A549 (cell line): ENCODE data around the gene ACOX1. TPM values are rescaled to one million over a fixed set of nuclear protein-coding genes. Genes with fewer than 3 reads are reported as not detected.

Experiments
- ATAC-seq, 2 experiments: fragments of 200-7000 bp in 1 of 2; fragments of >200 bp in 1 of 2; cut with Nextera tagmentation in 1 of 2; cut with Tn5 transposase in 1 of 2; 3 replicates each; pipeline versions ENCODE4 v1.8.0 to v1.9.1; 2018 to 2020; ENCODE audit warnings: mild to moderate bottlenecking in 1 of 2, moderate library complexity in 1 of 2
- CTCF ChIA-PET: fragments of 300-600 bp; sonication (Branson Sonifier 250); formaldehyde crosslinking; extraction: SDS; loops from one replicate; lab custom pipeline; 2021; ENCODE audit warnings: antibody characterized with exemption, inconsistent platforms; lab: Yijun Ruan, JAX
- POLR2A ChIA-PET: fragments of 350-600 bp; formaldehyde crosslinking; extraction: SDS; loops from one replicate; lab custom pipeline; 2021; ENCODE audit warnings: antibody characterized with exemption, inconsistent platforms; lab: Yijun Ruan, JAX
- DNase-seq, 2 experiments: peaks; one replicate each; pipeline versions ENCODE4 v3.0.0 to v3.0.0-alpha.2; 2011 to 2016; ENCODE audit warnings: low read depth in 1 of 2, low spot score in 1 of 2
- FAIRE-seq: peaks from 2 replicates; lab custom pipeline; 2011; peaks lifted over from hg19 to GRCh38; lab: Jason Lieb, UNC
- H3K27ac ChIP-seq, 2 experiments: fragments of >200 bp; sonication (Bioruptor Twin); formaldehyde crosslinking; 3 replicates each; pipeline ENCODE4 v1.5.1; 2016 to 2017
- H3K4me1 ChIP-seq: fragments of >200 bp; sonication (Bioruptor Twin); formaldehyde crosslinking; 3 replicates; pipeline ENCODE4 v1.6.1; 2016
- H3K4me2 ChIP-seq: fragments of >200 bp; sonication (Bioruptor Twin); formaldehyde crosslinking; 3 replicates; pipeline ENCODE4 v1.6.1; 2016
- H3K4me3 ChIP-seq: fragments of >200 bp; sonication (Bioruptor Twin); formaldehyde crosslinking; 3 replicates; pipeline ENCODE4 v1.5.1; 2016
- H3K9me3 ChIP-seq: fragments of >200 bp; sonication (Bioruptor Twin); formaldehyde crosslinking; 3 replicates; pipeline ENCODE4 v1.6.1; 2016
- CEBPB ChIP-seq, 2 experiments: fragments of >200 bp in 1 of 2; sonication (Bioruptor Twin) in 1 of 2; formaldehyde crosslinking in 1 of 2; IDR thresholded peaks; 2 replicates each; pipeline ENCODE4 v1.6.1; 2012 to 2016
- CHD2 ChIP-seq: fragments of 150-350 bp; IDR thresholded peaks from 2 replicates; pipeline ENCODE4 v1.6.1; 2014; ENCODE audit warnings: low read length; ENCODE audit not compliant: partially characterized antibody
- CHD4 ChIP-seq: fragments of 200-600 bp; sonication (generic); IDR thresholded peaks from 2 replicates; pipeline ENCODE4 v1.6.1; 2016; ENCODE audit warnings: antibody characterized with exemption, mild to moderate bottlenecking, borderline replicate concordance
- CTCF ChIP-seq: fragments of >200 bp; sonication (Bioruptor Twin); formaldehyde crosslinking; IDR thresholded peaks from 3 replicates; pipeline ENCODE4 v1.5.1; 2016
- E2F6 ChIP-seq: IDR thresholded peaks from 2 replicates; pipeline ENCODE4 v1.6.1; 2012; ENCODE audit warnings: low read depth, borderline replicate concordance
- ELK1 ChIP-seq: fragments of 150-350 bp; IDR thresholded peaks from 2 replicates; pipeline ENCODE4 v1.6.1; 2014; ENCODE audit warnings: low read depth, mild to moderate bottlenecking, low read length
- ESRRA ChIP-seq: fragments of 150-350 bp; IDR thresholded peaks from 2 replicates; pipeline ENCODE4 v1.6.1; 2014; ENCODE audit warnings: mild to moderate bottlenecking, low read length, borderline replicate concordance
- FOSB ChIP-seq: fragments of 250-450 bp; sonication (Bioruptor Pico); IDR thresholded peaks from 2 replicates; pipeline ENCODE4 v1.5.0; 2020; ENCODE audit warnings: mild to moderate bottlenecking, moderate library complexity
- FOSL2 ChIP-seq, 2 experiments: fragments of 450-650 bp in 1 of 2; fragments of >200 bp in 1 of 2; sonication (Bioruptor Twin) in 1 of 2; formaldehyde crosslinking; IDR thresholded peaks; 2 replicates each; pipeline versions ENCODE4 v1.5.0 to v1.6.1; 2016 to 2020; ENCODE audit warnings: mild to moderate bottlenecking in 1 of 2, moderate library complexity in 1 of 2
- GATA3 ChIP-seq: IDR thresholded peaks from 2 replicates; pipeline ENCODE4 v1.6.1; 2012; ENCODE audit warnings: borderline replicate concordance
- HOXB13 ChIP-seq: fragments of 250-450 bp; sonication (Bioruptor Pico); IDR thresholded peaks from 2 replicates; pipeline ENCODE4 v1.5.0; 2020; ENCODE audit warnings: low read depth, mild to moderate bottlenecking, moderate library complexity
- JUN ChIP-seq, 2 experiments: fragments of >200 bp; sonication (Bioruptor Twin); formaldehyde crosslinking; IDR thresholded peaks; 2 replicates in 1 of 2; 3 replicates in 1 of 2; pipeline ENCODE4 v1.6.1; 2016 to 2017
- KDM1A ChIP-seq: fragments of 200-600 bp; sonication (generic); IDR thresholded peaks from 2 replicates; pipeline ENCODE4 v1.6.1; 2016; ENCODE audit warnings: low read depth, mild to moderate bottlenecking
- KDM5A ChIP-seq: fragments of 200-600 bp; sonication (generic); IDR thresholded peaks from 2 replicates; pipeline ENCODE4 v1.6.1; 2016; ENCODE audit warnings: antibody characterized with exemption, mild to moderate bottlenecking
- MAX ChIP-seq: IDR thresholded peaks from 2 replicates; pipeline ENCODE4 v1.6.1; 2012
- MAZ ChIP-seq: fragments of 150-350 bp; IDR thresholded peaks from 2 replicates; pipeline ENCODE4 v1.6.1; 2014; ENCODE audit warnings: antibody characterized with exemption, low read depth, low read length, borderline replicate concordance
- MYC ChIP-seq: IDR thresholded peaks from 2 replicates; pipeline ENCODE4 v1.6.1; 2012; ENCODE audit warnings: mild to moderate bottlenecking, inconsistent platforms, low read length, improper control_type of control experiment, borderline replicate concordance
- NPAS2 ChIP-seq: fragments of 250-450 bp; sonication (Bioruptor Pico); IDR thresholded peaks from 2 replicates; pipeline ENCODE4 v1.8.0; 2022; ENCODE audit warnings: mild to moderate bottlenecking, moderate library complexity, borderline replicate concordance
- NR3C1 ChIP-seq: fragments of >200 bp; sonication (Bioruptor Twin); formaldehyde crosslinking; IDR thresholded peaks from 3 replicates; pipeline ENCODE4 v1.6.1; 2017
- PBX3 ChIP-seq: IDR thresholded peaks from 2 replicates; pipeline ENCODE4 v1.6.1; 2012
- PHF8 ChIP-seq: fragments of 200-600 bp; sonication (generic); IDR thresholded peaks from 2 replicates; pipeline ENCODE4 v1.6.1; 2016; ENCODE audit warnings: low read depth, mild to moderate bottlenecking, antibody characterized with exemption, moderate library complexity, borderline replicate concordance
- POLR2A ChIP-seq: IDR thresholded peaks from 2 replicates; pipeline ENCODE4 v1.6.1; 2012; ENCODE audit warnings: mild to moderate bottlenecking, low read length
- POLR2AphosphoS2 ChIP-seq: conservative IDR thresholded peaks from 2 replicates; pipeline ENCODE4 v1.6.1; 2012; ENCODE audit warnings: low read length, improper control_type of control experiment, inconsistent platforms
- RAD21 ChIP-seq, 2 experiments: fragments of >200 bp in 1 of 2; sonication (Bioruptor Twin) in 1 of 2; formaldehyde crosslinking in 1 of 2; IDR thresholded peaks in 1 of 2; conservative IDR thresholded peaks in 1 of 2; 2 replicates in 1 of 2; 3 replicates in 1 of 2; pipeline ENCODE4 v1.6.1; 2012 to 2018; ENCODE audit warnings: inconsistent platforms in 1 of 2
- RCOR1 ChIP-seq: fragments of 150-350 bp; IDR thresholded peaks from 2 replicates; pipeline ENCODE4 v1.6.1; 2014; ENCODE audit warnings: antibody characterized with exemption, low read length, low read depth
- RFX5 ChIP-seq: fragments of 450-650 bp; IDR thresholded peaks from 2 replicates; pipeline ENCODE4 v1.7.1; 2014; ENCODE audit warnings: antibody characterized with exemption, mild to moderate bottlenecking, moderate library complexity
- SMC3 ChIP-seq: fragments of >200 bp; sonication (Bioruptor Twin); formaldehyde crosslinking; IDR thresholded peaks from 3 replicates; pipeline ENCODE4 v1.6.1; 2018; ENCODE audit warnings: inconsistent platforms
- TFCP2L1 ChIP-seq: fragments of 250-450 bp; sonication (Bioruptor Pico); IDR thresholded peaks from 2 replicates; pipeline ENCODE4 v1.5.0; 2021; ENCODE audit warnings: mild to moderate bottlenecking
- USF2 ChIP-seq: fragments of 450-650 bp; IDR thresholded peaks from 2 replicates; pipeline ENCODE4 v1.6.1; 2014; ENCODE audit warnings: antibody characterized with exemption
- ZC3H11A ChIP-seq: fragments of 450-650 bp; IDR thresholded peaks from 2 replicates; pipeline ENCODE4 v1.6.1; 2014; ENCODE audit warnings: antibody characterized with exemption, mild to moderate bottlenecking
- ZFP36 ChIP-seq: fragments of 450-650 bp; IDR thresholded peaks from 2 replicates; pipeline ENCODE4 v1.6.1; 2014; ENCODE audit warnings: borderline replicate concordance; ENCODE audit not compliant: partially characterized antibody
- WGBS: methylation state at CpG from one replicate; pipeline ENCODE4 v1.1.6; 2017; ENCODE audit errors: missing lambda C conversion rate; 5-methylcytosine and 5-hydroxymethylcytosine counted together
- polyA plus RNA-seq, 4 experiments: library from polyadenylated mRNA; depleted of rRNA in 3 of 4; stranded (reverse); fragments of >200 nt; fragmentation: RNase III in 1 of 4; extraction: RNeasy Plus Mini Kit Qiagen cat#74134 plus additional on column Dnase treatment in 1 of 4; gene quantifications; 2 replicates in 3 of 4; 3 replicates in 1 of 4; pipeline ENCODE4 v1.2.3, GENCODE V29; 2011 to 2017

ACOX1 gene
- polyA plus RNA-seq, 2 of the 4 experiments (the other 2 are of a cell fraction) = 17.9 to 31.1 TPM

GRCh38 chr17:75904749-75905521 lies 74.0 kb downstream of the ACOX1 start, which contains the start of gene MRPL38:
Gene MRPL38 (minus strand): TSS chr17:75904884. CDS start chr17:75904875, 9 bp downstream.
- FAIRE-seq (peak; percentile 67), DNase-seq (peak; percentile 97 to 98), ATAC-seq (peak; percentile 96 to 97)
- CTCF ChIA-PET = interaction anchor here (0.5 to 22.8 kb wide), 50 partner anchors 11 to 864 kb away, joined by 3 to 513 read pairs (median 5); partner anchors contain the start of genes ACOX1, CDK3, TEN1 and TRIM47
- POLR2A ChIA-PET = interaction anchor here (0.5 to 3.2 kb wide), 17 partner anchors 8 to 918 kb away, joined by 3 to 18 read pairs (median 4); partner anchors contain the start of genes ACOX1, CDR2L, FBF1 and FOXJ1
- peaks cover 22% of the 10 kb centered on the region for H3K4me1 ChIP-seq
- peak within 1 kb of the TSS; percentile 86 to 93 for H3K27ac ChIP-seq
- no peaks in the 10 kb centered on the region for H3K9me3 ChIP-seq
- TF ChIP-seq MYC (peak; percentile 89), NPAS2 (no peak), HOXB13 (CRISPR knock-in tag) (no peak), MAZ (peak; percentile 23; the same call in 1 of the 2 replicates), RCOR1 (0 out of 2 replicates have a peak, but pooled peaks have one; percentile 67), TFCP2L1 (peak; percentile 31; the same call in 1 of the 2 replicates), E2F6 (peak; percentile 63; the same call in 1 of the 2 replicates), ZC3H11A (no peak), CEBPB (IDR thresholded peaks at IDR 0.05) (peak in 1 of 2 experiments; percentile 30; a peak in 1 of 4 replicates), MAX (peak; percentile 96), ESRRA (peak; percentile 81), CHD4 (peak; percentile 63; the same call in 1 of the 2 replicates), SMC3 (peak; percentile 94), CHD2 (no peak), PHF8 (peak; percentile 84), ZFP36 (no peak), KDM5A (peak; percentile 63), KDM1A (no peak), POLR2AphosphoS2 (0 out of 2 replicates have a peak, but pooled peaks have one; percentile 28), GATA3 (peak; percentile 34), FOSB (CRISPR knock-in tag) (0 out of 2 replicates have a peak, but pooled peaks have one; percentile 66), FOSL2 (IDR thresholded peaks at IDR 0.05) (no peak), FOSL2 (CRISPR knock-in tag; IDR thresholded peaks at IDR 0.05) (peak; percentile 61), RFX5 (peak; percentile 50; the same call in 1 of the 2 replicates), NR3C1 (no peak), USF2 (peak; percentile 34; the same call in 1 of the 2 replicates), RAD21 (conservative IDR thresholded peaks at IDR 0.05 in 1 of 2, IDR thresholded peaks at IDR 0.05 in 1 of 2) (peak; percentile 90 to 98), PBX3 (peak; percentile 34; the same call in 1 of the 2 replicates), JUN (IDR thresholded peaks at IDR 0.05) (peak; percentile 63 to 98), POLR2A (peak; percentile 92), ELK1 (peak; percentile 57; the same call in 1 of the 2 replicates), CTCF (peak; percentile 99)
- peak within 1 kb of the TSS; percentile 87 for H3K4me3 ChIP-seq
- WGBS = 2% methylated on average over 50 of the region's 69 CpGs
- peak within 1 kb of the TSS; percentile 96 for H3K4me2 ChIP-seq
